Smooth muscle cell of trachea (primary cell): ENCODE measurements around the gene TMEM131L. TPM values are rescaled to one million over a fixed set of nuclear protein-coding genes. Genes with fewer than 3 reads are reported as not detected.

Experiments used
- total RNA-seq: library from RNA; depleted of rRNA; stranded (reverse); fragments of >200 nt; gene quantifications from 2 replicates; pipeline ENCODE4 v1.2.1, GENCODE V29; 2014

Gene TMEM131L
- 11.2 and 13.4 TPM in 2 replicates for total RNA-seq

GRCh38 chr4:153466081-153466948 is at the start of gene TMEM131L:
TMEM131L (plus strand) TSS chr4:153466360; CDS start chr4:153466398, 38 bp downstream.

GRCh38 chr4:153684182-153684970 is 218.2 kb downstream of the TMEM131L start, which contains the start of gene TLR2:
TLR2 (plus strand) TSS chr4:153684280; CDS start chr4:153702908, 18,628 bp downstream.

Other genes starting within 250 kb of the TMEM131L start
- 2.2 and 13.1 TPM in 2 replicates for gene MND1, start 121.7 kb upstream of the TMEM131L start, total RNA-seq
- gene TLR2, start 217.9 kb downstream of the TMEM131L start, total RNA-seq = 0.50 and 0.58 TPM in 2 replicates